Epithelial cell of proximal tubule (primary cell): ENCODE data around the gene FBXW11. TPM values are rescaled to one million over a fixed set of nuclear protein-coding genes. Genes with fewer than 3 reads are reported as not detected.
"Not testable (repeated sequence)": the region's sequence is repeated elsewhere in the genome, so short reads cannot be mapped to it uniquely, and the experiment has no call there.

ENCODE experiments used
- DNase-seq: peaks from one replicate; pipeline ENCODE4 v3.0.0-alpha.2; 2011; ENCODE audit warnings: low read depth
- H3K4me3 ChIP-seq: 2 replicates; pipeline ENCODE4 v1.5.1; 2011; ENCODE audit warnings: low read depth, mild to moderate bottlenecking, low read length
- CTCF ChIP-seq: conservative IDR thresholded peaks from 2 replicates; pipeline ENCODE4 v1.5.1; 2012; ENCODE audit warnings: low read depth, mild to moderate bottlenecking, low read length
- total RNA-seq: library from RNA; depleted of rRNA; stranded (reverse); fragments of >200 nt; gene quantifications from 2 replicates; pipeline ENCODE4 v1.2.3, GENCODE V29; 2015

Gene FBXW11
- total RNA-seq, 1 donor from 2014 or later, result 42.8 TPM

GRCh38 chr5:171946000-171946781 is 60.2 kb downstream of the FBXW11 start:
- H3K4me3 ChIP-seq, result no peak overlapping the region
- TF ChIP-seq CTCF, result peak; percentile 38
- DNase-seq, result no peak

GRCh38 chr5:171945476-171945875 is 61.0 kb downstream of the FBXW11 start:
- no peak overlapping the region for H3K4me3 ChIP-seq
- DNase-seq, result no peak
- TF ChIP-seq CTCF, result no peak

GRCh38 chr5:171945066-171945465 is 61.4 kb downstream of the FBXW11 start:
- H3K4me3 ChIP-seq, result no peak overlapping the region
- no peak for TF ChIP-seq CTCF
- no peak for DNase-seq

- DNase-seq, H3K4me3 ChIP-seq: not testable (repeated sequence)
These were observed 64.3 kb downstream of the FBXW11 start for GRCh38 chr5:171942112-171942516.

GRCh38 chr5:171941675-171942074 is 64.8 kb downstream of the FBXW11 start:
- not testable (repeated sequence) for DNase-seq, H3K4me3 ChIP-seq

- not testable (repeated sequence) for DNase-seq
These were observed 65.2 kb downstream of the FBXW11 start for GRCh38 chr5:171941275-171941674.

GRCh38 chr5:171939951-171940350 is 66.5 kb downstream of the FBXW11 start:
- no peak overlapping the region for H3K4me3 ChIP-seq
- TF ChIP-seq CTCF, result no peak
- no peak for DNase-seq

More at GRCh38 chr5:171941275-171941674, 65.2 kb downstream of the FBXW11 start:
- not testable (repeated sequence) for H3K4me3 ChIP-seq

- H3K4me3 ChIP-seq, result no peak overlapping the region
- DNase-seq, result no peak
- no peak for TF ChIP-seq CTCF
These were observed 68.1 kb downstream of the FBXW11 start for GRCh38 chr5:171938358-171938757.

- no peak overlapping the region for H3K4me3 ChIP-seq
- TF ChIP-seq CTCF, result no peak
- no peak for DNase-seq
These were observed 69.1 kb downstream of the FBXW11 start for GRCh38 chr5:171937351-171937750.
